Gastrocnemius medialis (tissue), 4 donors: ENCODE measurements around the gene ITPR1.

Experiments
- CTCF ChIP-seq, 5 experiments: fragments of 450-650 bp in 3 of 5; fragments of 200-600 bp in 2 of 5; sonication (generic) in 2 of 5; IDR thresholded peaks in 4 of 5; conservative IDR thresholded peaks in 1 of 5; 1 replicate in 4 of 5; 2 replicates in 1 of 5; pipeline ENCODE4 v1.5.1; 2016 to 2019; ENCODE audit warnings: antibody characterized with exemption in 5 of 5, mild to moderate bottlenecking in 3 of 5, moderate library complexity in 3 of 5
- POLR2A ChIP-seq, 2 donors: fragments of 450-650 bp; IDR thresholded peaks; one replicate each; pipeline ENCODE4 v1.6.1; 2017; ENCODE audit warnings: antibody characterized with exemption in 2 of 2, mild to moderate bottlenecking in 2 of 2, moderate library complexity in 2 of 2

- TF ChIP-seq POLR2A (IDR thresholded peaks at IDR 0.05) (no peak), CTCF (IDR thresholded peaks at IDR 0.05 in 4 of 5, conservative IDR thresholded peaks at IDR 0.05 in 1 of 5) (no peak)
Observed at GRCh38 chr3:4472766-4473165, 20.4 kb upstream of the ITPR1 start.
